Tibial nerve (tissue), 4 donors: Measurements from ENCODE around the gene YEATS4. TPM values are rescaled to one million over a fixed set of nuclear protein-coding genes. Genes with fewer than 3 reads are reported as not detected.

Experiments used
- DNase-seq, 2 donors: peaks; one replicate each; pipeline ENCODE4 v3.0.0-alpha.2; 2019; ENCODE audit warnings: low spot score in 2 of 2
- H3K27ac ChIP-seq, 4 donors: fragments of 200-600 bp; sonication (generic) in 3 of 4; one replicate each; pipeline ENCODE4 v1.5.1; 2017 to 2019; ENCODE audit warnings: mild to moderate bottlenecking in 1 of 4
- H3K27me3 ChIP-seq, 2 donors: fragments of 200-600 bp; sonication (generic) in 1 of 2; one replicate each; pipeline versions ENCODE4 v1.5.1 to v1.6.0; 2017 to 2019
- H3K36me3 ChIP-seq, 3 donors: fragments of 200-600 bp; sonication (generic); one replicate each; pipeline ENCODE4 v1.5.1; 2018 to 2019
- H3K4me1 ChIP-seq, 4 donors: fragments of 200-600 bp; sonication (generic) in 3 of 4; one replicate each; pipeline ENCODE4 v1.5.1; 2017 to 2019
- H3K4me3 ChIP-seq, 4 donors: fragments of 200-600 bp; sonication (generic) in 3 of 4; one replicate each; pipeline ENCODE4 v1.5.1; 2017 to 2019; ENCODE audit warnings: mild to moderate bottlenecking in 1 of 4, moderate library complexity in 1 of 4
- H3K9me3 ChIP-seq, 4 donors: fragments of 200-600 bp; sonication (generic) in 3 of 4; one replicate each; pipeline ENCODE4 v1.5.1; 2017 to 2019
- EP300 ChIP-seq, 2 donors: sonication (generic); formaldehyde crosslinking; IDR thresholded peaks; one replicate each; pipeline ENCODE4 v1.6.1; 2017; ENCODE audit warnings: antibody characterized with exemption in 2 of 2, mild to moderate bottlenecking in 1 of 2
- POLR2A ChIP-seq, 2 donors: fragments of 450-650 bp; IDR thresholded peaks; one replicate each; pipeline ENCODE4 v1.6.1; 2017; ENCODE audit warnings: antibody characterized with exemption in 2 of 2, mild to moderate bottlenecking in 2 of 2, moderate library complexity in 2 of 2
- WGBS, 2 donors: methylation state at CpG; one replicate each; pipeline ENCODE4 v1.1.5; 2018; 5-methylcytosine and 5-hydroxymethylcytosine counted together
- small RNA-seq: library from RNA; depleted of rRNA; stranded (forward); fragments of <200 nt; gene quantifications from one replicate; pipeline ENCODE3, GENCODE V24; 2016
- total RNA-seq, 4 donors: library from RNA; depleted of rRNA; stranded (reverse); fragments of >200 nt; gene quantifications; one replicate each; pipeline ENCODE4 v1.1.0, GENCODE V29; 2016

Gene YEATS4
- total RNA-seq, 4 donors from 2014 or later: 18.6 to 66.1 (median 55.0) TPM

- no peak for TF ChIP-seq POLR2A (IDR thresholded peaks at IDR 0.05)
- no peak for TF ChIP-seq EP300 (IDR thresholded peaks at IDR 0.05)
- Histone ChIP-seq H3K4me1 (peaks cover 0 to 9% (median 0%) of the 10 kb centered on the region in 4 donors), H3K27ac (no peak overlapping the region), H3K4me3 (no peak overlapping the region), H3K27me3 (no peaks in the 10 kb centered on the region), H3K9me3 (no peaks in the 10 kb centered on the region), H3K36me3 (no peaks in the 10 kb centered on the region)
- DNase-seq: no peak
- 88 to 91% methylated on average over 3 of the region's 3 CpGs for WGBS, 2 donors
Observed at GRCh38 chr12:69440016-69440415, 80.5 kb downstream of the YEATS4 start.

Small RNA genes within 50 kb of the gene (small RNA-seq; reads per million reads assigned to genes)
- not detected for gene RN7SL804P

Other genes starting within 250 kb of the YEATS4 start
- gene CPSF6, start 120.2 kb upstream of the YEATS4 start, total RNA-seq: 10 to 100 TPM; 37.3 to 50.0 (median 43.2) TPM
- 10 to 100 TPM in 3 of 4 donors, 1 to 10 TPM in 1; 9.6 to 58.1 (median 37.1) TPM for gene LYZ, start 11.4 kb upstream of the YEATS4 start, total RNA-seq
- 100 to 1,000 TPM in 1 of 4 donors, 10 to 100 TPM in 3; 51.7 to 113 (median 66.4) TPM for gene FRS2, start 110.6 kb downstream of the YEATS4 start, total RNA-seq
- 100 to 1,000 TPM in 1 of 4 donors, 10 to 100 TPM in 3; 57.7 to 108 (median 72.7) TPM for gene CCT2, start 225.7 kb downstream of the YEATS4 start, total RNA-seq